Breast epithelium (tissue), 3 donors: Measurements from ENCODE around the gene CCDC201.

Experiments used
- POLR2A ChIP-seq: fragments of 450-650 bp; IDR thresholded peaks from one replicate; pipeline ENCODE4 v1.6.1; 2016; ENCODE audit warnings: antibody characterized with exemption, mild to moderate bottlenecking, moderate library complexity
- TF ChIP-seq, protein P1 (sequence below), 3 donors: fragments of 450-650 bp; IDR thresholded peaks; one replicate each; pipeline ENCODE4 v1.5.1; 2016 to 2017; ENCODE audit warnings: antibody characterized with exemption in 3 of 3, mild to moderate bottlenecking in 3 of 3, moderate library complexity in 3 of 3

DNA sequence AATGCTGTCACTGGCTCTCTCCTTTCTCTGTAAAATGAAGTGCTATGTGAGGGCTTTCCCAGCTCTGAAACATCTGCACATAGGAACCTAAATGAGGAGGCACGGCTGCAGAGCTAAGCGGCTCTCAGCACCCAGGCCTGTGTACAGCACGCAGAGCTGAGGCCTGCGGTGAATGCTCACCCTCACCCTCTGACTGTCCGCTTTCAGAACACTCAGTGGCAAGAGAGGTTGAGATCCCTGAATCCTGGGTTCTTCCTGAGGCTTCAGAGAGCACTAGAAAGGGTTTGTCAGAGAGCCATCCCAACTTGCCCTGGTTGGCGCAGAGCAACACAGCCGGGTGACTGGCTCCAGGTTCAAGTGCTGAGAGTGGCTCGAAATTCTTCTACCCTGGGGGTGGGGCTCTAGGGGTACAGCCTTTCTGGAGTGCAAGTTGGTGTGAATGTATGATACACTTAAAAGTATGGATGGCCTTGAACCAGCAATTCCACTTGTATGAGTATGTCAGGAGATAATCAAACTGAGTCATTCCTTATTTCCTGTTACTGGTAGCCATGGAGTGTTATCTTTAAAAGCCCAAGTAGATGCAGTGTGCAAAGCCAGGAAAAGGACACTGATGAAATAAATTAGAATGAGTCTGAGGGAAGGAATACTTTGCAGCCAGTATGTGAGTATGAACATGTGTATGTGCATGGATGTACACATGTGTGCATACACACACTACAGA lies 1.7 kb upstream of the CCDC201 start:
- TF ChIP-seq POLR2A, result no peak
- TF ChIP-seq, protein P1, sequence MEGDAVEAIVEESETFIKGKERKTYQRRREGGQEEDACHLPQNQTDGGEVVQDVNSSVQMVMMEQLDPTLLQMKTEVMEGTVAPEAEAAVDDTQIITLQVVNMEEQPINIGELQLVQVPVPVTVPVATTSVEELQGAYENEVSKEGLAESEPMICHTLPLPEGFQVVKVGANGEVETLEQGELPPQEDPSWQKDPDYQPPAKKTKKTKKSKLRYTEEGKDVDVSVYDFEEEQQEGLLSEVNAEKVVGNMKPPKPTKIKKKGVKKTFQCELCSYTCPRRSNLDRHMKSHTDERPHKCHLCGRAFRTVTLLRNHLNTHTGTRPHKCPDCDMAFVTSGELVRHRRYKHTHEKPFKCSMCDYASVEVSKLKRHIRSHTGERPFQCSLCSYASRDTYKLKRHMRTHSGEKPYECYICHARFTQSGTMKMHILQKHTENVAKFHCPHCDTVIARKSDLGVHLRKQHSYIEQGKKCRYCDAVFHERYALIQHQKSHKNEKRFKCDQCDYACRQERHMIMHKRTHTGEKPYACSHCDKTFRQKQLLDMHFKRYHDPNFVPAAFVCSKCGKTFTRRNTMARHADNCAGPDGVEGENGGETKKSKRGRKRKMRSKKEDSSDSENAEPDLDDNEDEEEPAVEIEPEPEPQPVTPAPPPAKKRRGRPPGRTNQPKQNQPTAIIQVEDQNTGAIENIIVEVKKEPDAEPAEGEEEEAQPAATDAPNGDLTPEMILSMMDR (IDR thresholded peaks at IDR 0.05), result no peak
